ENCODE data around the gene OCA2. TPM values are rescaled to one million over a fixed set of nuclear protein-coding genes. Genes with fewer than 3 reads are reported as not detected.
A peak's percentile ranks its signal among the peaks of the same experiment; 100 is the strongest.

OCA2 gene
- total RNA-seq, 1 experiment from 2014 or later, result 0.57 TPM

GRCh38 chr15:27990521-27991515, 108.3 kb downstream of the OCA2 start:
- TF ChIP-seq CTCF (IDR thresholded peaks at IDR 0.05; ENCODE audit: insufficient read depth in 1 of 2, low read depth in 1 of 2, low read length in 1 of 2, severe bottlenecking in 1 of 2, unreplicated experiment in 1 of 2), result no peak
- Histone ChIP-seq H3K4me1 (no peaks in the 10 kb centered on the region), H3K27me3 (replicated peaks; ENCODE audit: control insufficient read depth, insufficient read depth, low read length) (no peaks in the 10 kb centered on the region), H3K4me3 (ENCODE audit: low read depth, low read length) (no peak overlapping the region), H3K9me3 (no peaks in the 10 kb centered on the region), H3K36me3 (ENCODE audit: control insufficient read depth, insufficient read depth, low read length) (no peaks in the 10 kb centered on the region)
- H3K9me3 Mint-ChIP-seq (ENCODE audit: unreplicated experiment), result peaks cover 10% of the 10 kb centered on the region
- no peaks in the 10 kb centered on the region for H3K4me1 Mint-ChIP-seq (ENCODE audit: low read depth, unreplicated experiment)
- BruUV-seq (replicated peaks), result no TSS peak
- no peaks in the 10 kb centered on the region for H3K36me3 Mint-ChIP-seq (ENCODE audit: insufficient read depth, unreplicated experiment)
- ChIA-PET POLR2A (no interaction called here), CTCF (no interaction called here)
- no peak overlapping the region for H3K4me3 Mint-ChIP-seq (ENCODE audit: unreplicated experiment)
- H3K27me3 Mint-ChIP-seq (ENCODE audit: insufficient read depth, unreplicated experiment), result peaks cover 6% of the 10 kb centered on the region
- DNase-seq, result no peak
- H3K27ac Mint-ChIP-seq (ENCODE audit: unreplicated experiment), result peak overlapping the region; percentile 20
- intact Hi-C loops (cut with micrococcal nuclease; ENCODE audit: unreplicated experiment), result no loop called here

- intact Hi-C loops (cut with micrococcal nuclease; ENCODE audit: unreplicated experiment), result no loop called here
- Mint-ChIP-seq H3K4me1 (ENCODE audit: low read depth, unreplicated experiment) (no peaks in the 10 kb centered on the region), H3K9me3 (ENCODE audit: unreplicated experiment) (peaks cover 6% of the 10 kb centered on the region), H3K36me3 (ENCODE audit: insufficient read depth, unreplicated experiment) (no peaks in the 10 kb centered on the region), H3K4me3 (ENCODE audit: unreplicated experiment) (no peak overlapping the region), H3K27ac (ENCODE audit: unreplicated experiment) (peak overlapping the region; percentile 20), H3K27me3 (ENCODE audit: insufficient read depth, unreplicated experiment) (peaks cover 6% of the 10 kb centered on the region)
- TF ChIP-seq CTCF (IDR thresholded peaks at IDR 0.05; ENCODE audit: insufficient read depth in 1 of 2, low read depth in 1 of 2, low read length in 1 of 2, severe bottlenecking in 1 of 2, unreplicated experiment in 1 of 2), result no peak
- DNase-seq, result no peak
- H3K36me3 ChIP-seq (ENCODE audit: control insufficient read depth, insufficient read depth, low read length), result no peaks in the 10 kb centered on the region
- H3K4me3 ChIP-seq (ENCODE audit: low read depth, low read length), result no peak overlapping the region
- ChIA-PET CTCF (no interaction called here), POLR2A (no interaction called here)
- BruUV-seq (replicated peaks), result no TSS peak
- no peaks in the 10 kb centered on the region for H3K27me3 ChIP-seq (replicated peaks; ENCODE audit: control insufficient read depth, insufficient read depth, low read length)
- H3K9me3 ChIP-seq, result no peaks in the 10 kb centered on the region
- H3K4me1 ChIP-seq, result no peaks in the 10 kb centered on the region
Observed at GRCh38 chr15:27989838-27990237, 109.3 kb downstream of the OCA2 start.

- Mint-ChIP-seq H3K4me3 (ENCODE audit: unreplicated experiment) (no peak overlapping the region), H3K27me3 (ENCODE audit: insufficient read depth, unreplicated experiment) (peaks cover 4% of the 10 kb centered on the region), H3K4me1 (ENCODE audit: low read depth, unreplicated experiment) (no peaks in the 10 kb centered on the region), H3K27ac (ENCODE audit: unreplicated experiment) (no peak overlapping the region), H3K9me3 (ENCODE audit: unreplicated experiment) (peaks cover 1% of the 10 kb centered on the region), H3K36me3 (ENCODE audit: insufficient read depth, unreplicated experiment) (no peaks in the 10 kb centered on the region)
- POLR2A ChIA-PET, result no interaction called here
- TF ChIP-seq CTCF (IDR thresholded peaks at IDR 0.05; ENCODE audit: insufficient read depth in 1 of 2, low read depth in 1 of 2, low read length in 1 of 2, severe bottlenecking in 1 of 2, unreplicated experiment in 1 of 2), result no peak
- no peaks in the 10 kb centered on the region for H3K4me1 ChIP-seq
- H3K9me3 ChIP-seq, result no peaks in the 10 kb centered on the region
- no peak overlapping the region for H3K4me3 ChIP-seq (ENCODE audit: low read depth, low read length)
- no TSS peak for BruUV-seq (replicated peaks)
- no peaks in the 10 kb centered on the region for H3K36me3 ChIP-seq (ENCODE audit: control insufficient read depth, insufficient read depth, low read length)
- H3K27me3 ChIP-seq (replicated peaks; ENCODE audit: control insufficient read depth, insufficient read depth, low read length), result no peaks in the 10 kb centered on the region
- DNase-seq, result no peak
- CTCF ChIA-PET, result no interaction called here
- intact Hi-C loops (cut with micrococcal nuclease; ENCODE audit: unreplicated experiment), result no loop called here
Observed at GRCh38 chr15:27989427-27989826, 109.7 kb downstream of the OCA2 start.

Data from Caco-2 (cell line).